ENCODE measurements around the gene BOC. TPM values are rescaled to one million over a fixed set of nuclear protein-coding genes. Genes with fewer than 3 reads are reported as not detected.

BOC gene
- total RNA-seq, 1 experiment from 2014 or later, result 1.2 TPM

- TF ChIP-seq EZH2 (IDR thresholded peaks at IDR 0.05; ENCODE audit: borderline replicate concordance, low read depth, low read length, poor library complexity, severe bottlenecking), result no peak
- TF ChIP-seq, protein P1, sequence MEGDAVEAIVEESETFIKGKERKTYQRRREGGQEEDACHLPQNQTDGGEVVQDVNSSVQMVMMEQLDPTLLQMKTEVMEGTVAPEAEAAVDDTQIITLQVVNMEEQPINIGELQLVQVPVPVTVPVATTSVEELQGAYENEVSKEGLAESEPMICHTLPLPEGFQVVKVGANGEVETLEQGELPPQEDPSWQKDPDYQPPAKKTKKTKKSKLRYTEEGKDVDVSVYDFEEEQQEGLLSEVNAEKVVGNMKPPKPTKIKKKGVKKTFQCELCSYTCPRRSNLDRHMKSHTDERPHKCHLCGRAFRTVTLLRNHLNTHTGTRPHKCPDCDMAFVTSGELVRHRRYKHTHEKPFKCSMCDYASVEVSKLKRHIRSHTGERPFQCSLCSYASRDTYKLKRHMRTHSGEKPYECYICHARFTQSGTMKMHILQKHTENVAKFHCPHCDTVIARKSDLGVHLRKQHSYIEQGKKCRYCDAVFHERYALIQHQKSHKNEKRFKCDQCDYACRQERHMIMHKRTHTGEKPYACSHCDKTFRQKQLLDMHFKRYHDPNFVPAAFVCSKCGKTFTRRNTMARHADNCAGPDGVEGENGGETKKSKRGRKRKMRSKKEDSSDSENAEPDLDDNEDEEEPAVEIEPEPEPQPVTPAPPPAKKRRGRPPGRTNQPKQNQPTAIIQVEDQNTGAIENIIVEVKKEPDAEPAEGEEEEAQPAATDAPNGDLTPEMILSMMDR (conservative IDR thresholded peaks at IDR 0.05; ENCODE audit: low read depth, low read length), result no peak
- H3K27ac ChIP-seq (ENCODE audit: low read depth, low read length, poor library complexity, severe bottlenecking), result no peak overlapping the region
- H3K9me3 ChIP-seq (ENCODE audit: low read depth, low read length, poor library complexity, severe bottlenecking), result no peaks in the 10 kb centered on the region
- ChIA-PET CTCF (no interaction called here), POLR2A (ENCODE audit: low non-redundant PET) (no interaction called here)
- no peaks in the 10 kb centered on the region for H3K4me1 ChIP-seq (ENCODE audit: insufficient read depth, low read length, poor library complexity, severe bottlenecking)
- H3K27me3 ChIP-seq (replicated peaks; ENCODE audit: insufficient read depth, low read depth, low read length, poor library complexity), result no peaks in the 10 kb centered on the region
- no peak for DNase-seq (ENCODE audit: low spot score)
- intact Hi-C loops (cut with micrococcal nuclease; ENCODE audit: unreplicated experiment), result no loop called here
- no peaks in the 10 kb centered on the region for H3K36me3 ChIP-seq (ENCODE audit: insufficient read depth, low read length, poor library complexity, severe bottlenecking)
- H3K4me3 ChIP-seq (ENCODE audit: low read depth, low read length, poor library complexity, severe bottlenecking), result no peak overlapping the region
- BruUV-seq (replicated peaks), result no TSS peak
These were observed 41.2 kb downstream of the BOC start for GRCh38 chr3:113252553-113252952.

DNA sequence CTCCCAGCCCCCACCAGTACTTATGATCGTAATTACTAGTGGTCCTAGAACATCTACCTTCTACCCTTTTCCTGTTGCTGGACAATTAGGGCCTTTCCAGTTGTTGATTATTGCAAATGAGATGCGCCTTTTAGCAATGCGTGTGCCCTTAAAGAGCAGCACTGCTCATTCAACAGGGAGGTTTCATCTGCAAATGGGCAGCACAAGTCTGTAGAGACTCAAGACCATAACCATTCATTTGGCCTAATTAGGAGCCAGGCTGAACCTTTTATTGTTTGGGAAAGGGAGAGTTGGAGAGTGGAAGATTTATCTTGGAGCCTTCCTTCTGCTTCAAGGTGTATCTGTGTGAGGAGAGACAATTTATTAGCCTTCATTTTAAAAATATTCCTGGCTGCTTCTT is 42.3 kb downstream of the BOC start:
- Histone ChIP-seq H3K4me3 (ENCODE audit: low read depth, low read length, poor library complexity, severe bottlenecking) (no peak overlapping the region), H3K27ac (ENCODE audit: low read depth, low read length, poor library complexity, severe bottlenecking) (no peak overlapping the region), H3K36me3 (ENCODE audit: insufficient read depth, low read length, poor library complexity, severe bottlenecking) (no peaks in the 10 kb centered on the region), H3K27me3 (replicated peaks; ENCODE audit: insufficient read depth, low read depth, low read length, poor library complexity) (no peaks in the 10 kb centered on the region), H3K4me1 (ENCODE audit: insufficient read depth, low read length, poor library complexity, severe bottlenecking) (no peaks in the 10 kb centered on the region), H3K9me3 (ENCODE audit: low read depth, low read length, poor library complexity, severe bottlenecking) (no peaks in the 10 kb centered on the region)
- POLR2A ChIA-PET (ENCODE audit: low non-redundant PET), result no interaction called here
- no peak for TF ChIP-seq EZH2 (IDR thresholded peaks at IDR 0.05; ENCODE audit: borderline replicate concordance, low read depth, low read length, poor library complexity, severe bottlenecking)
- TF ChIP-seq, protein P1 (conservative IDR thresholded peaks at IDR 0.05; ENCODE audit: low read depth, low read length), result no peak
- intact Hi-C loops (cut with micrococcal nuclease; ENCODE audit: unreplicated experiment), result no loop called here
- DNase-seq (ENCODE audit: low spot score), result no peak
- no TSS peak for BruUV-seq (replicated peaks)
- CTCF ChIA-PET, result no interaction called here

- TF ChIP-seq, protein P1 (conservative IDR thresholded peaks at IDR 0.05; ENCODE audit: low read depth, low read length), result no peak
- no peak for TF ChIP-seq EZH2 (IDR thresholded peaks at IDR 0.05; ENCODE audit: borderline replicate concordance, low read depth, low read length, poor library complexity, severe bottlenecking)
- H3K4me1 ChIP-seq (ENCODE audit: insufficient read depth, low read length, poor library complexity, severe bottlenecking), result no peaks in the 10 kb centered on the region
- H3K27ac ChIP-seq (ENCODE audit: low read depth, low read length, poor library complexity, severe bottlenecking), result no peak overlapping the region
- CTCF ChIA-PET, result interaction anchor here (0.7 kb wide), 1 partner anchor 44 kb away, joined by 3 read pairs; no protein-coding TSS in a partner anchor
- BruUV-seq (replicated peaks), result no TSS peak
- intact Hi-C loops (cut with micrococcal nuclease; ENCODE audit: unreplicated experiment), result no loop called here
- POLR2A ChIA-PET (ENCODE audit: low non-redundant PET), result no interaction called here
- H3K27me3 ChIP-seq (replicated peaks; ENCODE audit: insufficient read depth, low read depth, low read length, poor library complexity), result no peaks in the 10 kb centered on the region
- H3K9me3 ChIP-seq (ENCODE audit: low read depth, low read length, poor library complexity, severe bottlenecking), result no peaks in the 10 kb centered on the region
- H3K4me3 ChIP-seq (ENCODE audit: low read depth, low read length, poor library complexity, severe bottlenecking), result no peak overlapping the region
- no peak for DNase-seq (ENCODE audit: low spot score)
- no peaks in the 10 kb centered on the region for H3K36me3 ChIP-seq (ENCODE audit: insufficient read depth, low read length, poor library complexity, severe bottlenecking)
These were observed 43.0 kb downstream of the BOC start for GRCh38 chr3:113254171-113254947.
